H1 (cell line): ENCODE data around the gene WBP11. TPM values are rescaled to one million over a fixed set of nuclear protein-coding genes. Genes with fewer than 3 reads are reported as not detected.
A peak's percentile ranks its signal among the peaks of the same experiment; 100 is the strongest.

Experiments
- BACH1 ChIP-seq: IDR thresholded peaks from 2 replicates; pipeline ENCODE4 v1.6.1; 2012; ENCODE audit warnings: low read length, improper control_type of control experiment
- BCL11A ChIP-seq, 2 experiments: IDR thresholded peaks; one replicate each; pipeline ENCODE4 v1.6.1; 2011; ENCODE audit warnings: low read depth in 2 of 2, low read length in 2 of 2, mild to moderate bottlenecking in 2 of 2
- EP300 ChIP-seq, 2 experiments: IDR thresholded peaks; 1 replicate in 1 of 2; 2 replicates in 1 of 2; pipeline ENCODE4 v1.6.1; 2011 to 2012; ENCODE audit warnings: low read depth in 2 of 2, low read length in 2 of 2, mild to moderate bottlenecking in 2 of 2, borderline replicate concordance in 1 of 2, inconsistent platforms in 1 of 2, moderate library complexity in 1 of 2
- EZH2 ChIP-seq: fragments of 200-600 bp; sonication (generic); IDR thresholded peaks from 2 replicates; pipeline ENCODE4 v1.7.1; 2012; ENCODE audit warnings: low read depth, mild to moderate bottlenecking, moderate library complexity, low read length, inconsistent platforms; ENCODE audit not compliant: severe bottlenecking
- GTF2F1 ChIP-seq: IDR thresholded peaks from 2 replicates; pipeline ENCODE4 v1.6.1; 2012; ENCODE audit warnings: low read depth, low read length, improper control_type of control experiment, borderline replicate concordance
- JUND ChIP-seq: IDR thresholded peaks from 2 replicates; pipeline ENCODE4 v1.6.1; 2011; ENCODE audit warnings: mild to moderate bottlenecking, improper control_type of control experiment, low read length
- KDM4A ChIP-seq: IDR thresholded peaks from one replicate; pipeline ENCODE4 v1.7.1; 2012; ENCODE audit warnings: low read depth, mild to moderate bottlenecking, moderate library complexity, low read length, inconsistent platforms; ENCODE audit not compliant: severe bottlenecking
- MAFK ChIP-seq: IDR thresholded peaks from 2 replicates; pipeline ENCODE4 v1.6.1; 2012; ENCODE audit warnings: low read depth, mild to moderate bottlenecking, improper control_type of control experiment, low read length
- PHF8 ChIP-seq: fragments of 200-600 bp; sonication (generic); conservative IDR thresholded peaks from 2 replicates; pipeline ENCODE4 v1.7.1; 2012; ENCODE audit warnings: low read depth, mild to moderate bottlenecking, inconsistent platforms, low read length, moderate library complexity
- POLR2A ChIP-seq, 2 experiments: IDR thresholded peaks; 1 replicate in 1 of 2; 2 replicates in 1 of 2; pipeline ENCODE4 v1.6.1; 2011; ENCODE audit warnings: low read depth in 2 of 2, low read length in 2 of 2, mild to moderate bottlenecking in 2 of 2; ENCODE audit errors: control extremely low read depth in 1 of 2
- POLR2AphosphoS5 ChIP-seq: IDR thresholded peaks from 2 replicates; pipeline ENCODE4 v1.6.1; 2011; ENCODE audit warnings: low read depth, low read length
- RBBP5 ChIP-seq: IDR thresholded peaks from 2 replicates; pipeline ENCODE4 v1.7.1; 2012; ENCODE audit warnings: low read depth, mild to moderate bottlenecking, inconsistent platforms, low read length, moderate library complexity, borderline replicate concordance
- SIN3A ChIP-seq, 2 experiments: IDR thresholded peaks in 1 of 2; conservative IDR thresholded peaks in 1 of 2; 2 replicates each; pipeline ENCODE4 v1.6.1; 2011 to 2012; ENCODE audit warnings: low read length in 2 of 2, improper control_type of control experiment in 1 of 2, low read depth in 1 of 2, mild to moderate bottlenecking in 1 of 2
- SIX5 ChIP-seq: IDR thresholded peaks from 2 replicates; pipeline ENCODE4 v1.6.1; 2011; ENCODE audit warnings: mild to moderate bottlenecking, low read depth, low read length
- SP1 ChIP-seq: IDR thresholded peaks from 2 replicates; pipeline ENCODE4 v1.6.1; 2011; ENCODE audit warnings: low read depth, low read length
- TAF7 ChIP-seq: optimal IDR thresholded peaks from 2 replicates; pipeline ENCODE3; 2011; ENCODE audit warnings: low read depth, mild to moderate bottlenecking, inconsistent platforms, low read length, moderate library complexity, borderline replicate concordance
- TBP ChIP-seq: IDR thresholded peaks from 2 replicates; pipeline ENCODE4 v1.6.1; 2011; ENCODE audit warnings: low read depth, low read length, improper control_type of control experiment
- TEAD4 ChIP-seq: IDR thresholded peaks from 2 replicates; pipeline ENCODE4 v1.6.1; 2012; ENCODE audit warnings: low read depth, low read length, inconsistent platforms, mixed read lengths
- ZNF274 ChIP-seq: IDR thresholded peaks from 2 replicates; pipeline ENCODE4 v1.7.0; 2012; ENCODE audit warnings: low read length, borderline replicate concordance; ENCODE audit errors: extremely low read depth
- polyA plus RNA-seq, 7 experiments: library from polyadenylated mRNA; depleted of rRNA in 3 of 7; stranded (reverse) in 5 of 7; unstranded in 2 of 7; fragments of >200 nt in 5 of 7; fragments of 200-250 nt in 2 of 7; gene quantifications; 1 replicate in 5 of 7; 2 replicates in 1 of 7; 4 replicates in 1 of 7; pipeline versions ENCODE4 v1.2.1 to v1.2.3, GENCODE V29; 2011 to 2013; ENCODE audit warnings: missing spikeins in 2 of 7, mixed read lengths in 2 of 7
- total RNA-seq: library from RNA; stranded (reverse); fragmentation: NEBNext Ultra II Directional; extraction: Animal tissue kit (Norgen Biotek cat#: 25700); gene quantifications from 2 replicates; pipeline ENCODE4 v1.2.1, GENCODE V29; 2021
- TF ChIP-seq, protein P1 (sequence below): IDR thresholded peaks from 2 replicates; pipeline ENCODE4 v1.6.1; 2012; ENCODE audit warnings: low read length, inconsistent platforms

WBP11 gene
- total and polyA plus RNA-seq, 2 of the 8 experiments (the other 6 are each of a cell fraction or from before 2014, with no cell fraction given) = 22.1 to 134 TPM

DNA sequence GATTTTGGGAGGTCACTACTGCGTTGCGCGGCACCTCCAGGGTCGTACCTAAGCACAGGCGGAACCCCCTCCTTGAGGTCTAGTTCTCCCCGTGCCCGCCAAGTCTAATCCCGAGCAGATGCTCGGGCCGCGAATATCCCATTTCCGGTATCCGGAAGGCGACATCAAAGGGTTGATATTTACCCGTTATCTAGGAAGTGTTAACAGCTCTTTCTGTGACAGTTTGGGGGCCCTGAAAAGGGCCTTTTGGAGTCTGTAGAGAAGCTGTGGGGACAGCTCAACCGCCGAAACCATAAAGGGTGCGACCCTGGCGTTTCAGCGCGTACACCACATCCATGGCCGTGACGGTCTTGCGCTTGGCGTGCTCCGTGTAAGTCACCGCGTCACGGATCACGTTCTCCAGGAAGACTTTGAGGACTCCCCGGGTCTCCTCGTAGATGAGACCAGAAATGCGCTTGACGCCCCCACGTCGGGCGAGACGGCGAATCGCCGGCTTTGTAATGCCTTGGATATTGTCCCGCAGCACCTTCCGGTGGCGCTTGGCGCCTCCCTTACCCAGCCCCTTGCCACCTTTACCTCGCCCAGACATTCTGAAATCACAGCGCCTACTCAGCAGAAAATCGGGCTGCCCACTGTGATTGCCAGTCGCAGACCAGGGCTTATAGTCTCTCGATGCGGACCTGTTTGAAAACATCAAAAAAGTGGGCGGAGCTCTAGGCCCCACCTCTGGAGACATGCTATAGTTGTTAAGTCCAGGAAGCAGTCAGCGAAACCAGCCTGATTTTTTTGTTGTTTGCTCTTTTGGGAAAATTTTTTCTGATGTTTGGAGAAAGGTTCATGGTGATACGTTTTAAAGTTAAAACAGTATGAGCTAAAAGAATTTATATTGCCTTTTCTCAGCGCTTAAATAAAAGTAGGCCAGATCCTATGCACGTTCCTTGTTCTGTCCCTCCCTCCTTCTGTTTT, 32.5 kb downstream of the WBP11 start (continued):
- TF ChIP-seq BCL11A (IDR thresholded peaks at IDR 0.05; ENCODE audit: low read depth in 2 of 2, low read length in 2 of 2) (no peak), KDM4A (no peak), TEAD4 (no peak), TAF7 (peak; percentile 99), TBP (peak; percentile 98), PHF8 (peak; percentile 87), POLR2AphosphoS5 (peak; percentile 99), ZNF274 (no peak), GTF2F1 (peak; percentile 98), SIN3A (conservative IDR thresholded peaks at IDR 0.05 in 1 of 2, IDR thresholded peaks at IDR 0.05 in 1 of 2; ENCODE audit: low read depth in 1 of 2, low read length in 2 of 2) (peak; percentile 88 to 95; a peak in 3 of 4 replicates), EP300 (IDR thresholded peaks at IDR 0.05; ENCODE audit: borderline replicate concordance in 1 of 2, low read depth in 2 of 2, low read length in 2 of 2) (peak in 1 of 2 experiments; percentile 95; a peak in 2 of 3 replicates), POLR2A (IDR thresholded peaks at IDR 0.05; ENCODE audit: control extremely low read depth in 1 of 2, low read depth in 2 of 2, low read length in 2 of 2) (peak; percentile 99), MAFK (peak; percentile 91), BACH1 (peak; percentile 56), RBBP5 (peak; percentile 46; the same call in 1 of the 2 replicates), SIX5 (no peak), SP1 (peak; percentile 93), JUND (no peak), EZH2 (no peak)
- TF ChIP-seq, protein P1, sequence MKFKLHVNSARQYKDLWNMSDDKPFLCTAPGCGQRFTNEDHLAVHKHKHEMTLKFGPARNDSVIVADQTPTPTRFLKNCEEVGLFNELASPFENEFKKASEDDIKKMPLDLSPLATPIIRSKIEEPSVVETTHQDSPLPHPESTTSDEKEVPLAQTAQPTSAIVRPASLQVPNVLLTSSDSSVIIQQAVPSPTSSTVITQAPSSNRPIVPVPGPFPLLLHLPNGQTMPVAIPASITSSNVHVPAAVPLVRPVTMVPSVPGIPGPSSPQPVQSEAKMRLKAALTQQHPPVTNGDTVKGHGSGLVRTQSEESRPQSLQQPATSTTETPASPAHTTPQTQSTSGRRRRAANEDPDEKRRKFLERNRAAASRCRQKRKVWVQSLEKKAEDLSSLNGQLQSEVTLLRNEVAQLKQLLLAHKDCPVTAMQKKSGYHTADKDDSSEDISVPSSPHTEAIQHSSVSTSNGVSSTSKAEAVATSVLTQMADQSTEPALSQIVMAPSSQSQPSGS = peak; percentile 91
